HUES6 (cell line): ENCODE results near the gene SEC16A.

ENCODE experiments used
- H3K27ac ChIP-seq: 2 replicates; pipeline ENCODE4 v1.7.0; 2013; ENCODE audit warnings: low read depth, mild to moderate bottlenecking, low read length, inconsistent platforms
- H3K27me3 ChIP-seq: 2 replicates; pipeline ENCODE4 v1.6.1; 2013; ENCODE audit warnings: low read length; ENCODE audit not compliant: control insufficient read depth, insufficient read depth
- H3K36me3 ChIP-seq: 2 replicates; pipeline ENCODE4 v1.6.1; 2013; ENCODE audit warnings: low read length; ENCODE audit not compliant: control insufficient read depth, insufficient read depth
- H3K4me1 ChIP-seq: 2 replicates; pipeline ENCODE4 v1.6.1; 2013; ENCODE audit warnings: low read length; ENCODE audit not compliant: control insufficient read depth, insufficient read depth
- H3K4me3 ChIP-seq: 2 replicates; pipeline ENCODE4 v1.5.1; 2013; ENCODE audit warnings: low read depth, low read length
- H3K9ac ChIP-seq: one replicate; pipeline ENCODE4 v1.6.1; 2013; ENCODE audit warnings: mild to moderate bottlenecking, low read length
- H3K9me3 ChIP-seq: 2 replicates; pipeline ENCODE4 v1.6.1; 2013; ENCODE audit warnings: low read depth, low read length; ENCODE audit not compliant: control insufficient read depth, insufficient read depth

SEC16A gene

GRCh38 chr9:136439481-136440408 is 43.1 kb downstream of the SEC16A start, which contains the start of gene INPP5E:
Gene INPP5E (minus strand): TSS chr9:136439845. CDS start chr9:136439419, 426 bp downstream.
- peaks cover 7% of the 10 kb centered on the region; the same call in 1 of the 2 replicates for H3K4me1 ChIP-seq

GRCh38 chr9:136438548-136439480 is 44.0 kb downstream of the SEC16A start:
- H3K4me1 ChIP-seq = peaks cover 7% of the 10 kb centered on the region; the same call in 1 of the 2 replicates
- peak overlapping the region; percentile 83; the same call in 1 of the 2 replicates for H3K27ac ChIP-seq
- H3K4me3 ChIP-seq = peak overlapping the region; percentile 80
- H3K9me3 ChIP-seq = no peaks in the 10 kb centered on the region
- no peaks in the 10 kb centered on the region for H3K27me3 ChIP-seq
- peak overlapping the region; percentile 87 for H3K9ac ChIP-seq
- H3K36me3 ChIP-seq = peaks cover 56% of the 10 kb centered on the region

More at GRCh38 chr9:136439481-136440408, 43.1 kb downstream of the SEC16A start, which contains the start of gene INPP5E:
- Histone ChIP-seq H3K9ac (peak within 1 kb of the TSS; percentile 87), H3K9me3 (no peaks in the 10 kb centered on the region), H3K27ac (peak within 1 kb of the TSS; percentile 83; the same call in 1 of the 2 replicates), H3K27me3 (no peaks in the 10 kb centered on the region), H3K36me3 (peaks cover 64% of the 10 kb centered on the region), H3K4me3 (peak within 1 kb of the TSS; percentile 80)

GRCh38 chr9:136437839-136438547 is 44.8 kb downstream of the SEC16A start:
- peaks cover 7% of the 10 kb centered on the region; the same call in 1 of the 2 replicates for H3K4me1 ChIP-seq
- H3K9ac ChIP-seq = peak overlapping the region; percentile 87
- H3K36me3 ChIP-seq = peaks cover 48% of the 10 kb centered on the region
- peak overlapping the region; percentile 80 for H3K4me3 ChIP-seq
- no peaks in the 10 kb centered on the region for H3K9me3 ChIP-seq
- no peaks in the 10 kb centered on the region for H3K27me3 ChIP-seq
- no peak overlapping the region; the same call in 1 of the 2 replicates for H3K27ac ChIP-seq

- Histone ChIP-seq H3K9ac (peak overlapping the region; percentile 17), H3K27me3 (no peaks in the 10 kb centered on the region), H3K4me3 (peak overlapping the region; percentile 80)
Observed at GRCh38 chr9:136437430-136437829, 45.4 kb downstream of the SEC16A start.

GRCh38 chr9:136436055-136436634 is 46.7 kb downstream of the SEC16A start:
- Histone ChIP-seq H3K4me3 (no peak overlapping the region), H3K27ac (no peak overlapping the region), H3K27me3 (no peaks in the 10 kb centered on the region), H3K4me1 (peaks cover 7% of the 10 kb centered on the region; the same call in 1 of the 2 replicates), H3K36me3 (peaks cover 39% of the 10 kb centered on the region), H3K9me3 (no peaks in the 10 kb centered on the region), H3K9ac (no peak overlapping the region)

More at GRCh38 chr9:136437430-136437829, 45.4 kb downstream of the SEC16A start:
- no peak overlapping the region for H3K27ac ChIP-seq
- H3K9me3 ChIP-seq = no peaks in the 10 kb centered on the region
- H3K4me1 ChIP-seq = peaks cover 7% of the 10 kb centered on the region; the same call in 1 of the 2 replicates
- H3K36me3 ChIP-seq = peaks cover 46% of the 10 kb centered on the region

GRCh38 chr9:136434580-136435169 is 48.2 kb downstream of the SEC16A start:
- no peaks in the 10 kb centered on the region for H3K9me3 ChIP-seq
- peaks cover 7% of the 10 kb centered on the region; the same call in 1 of the 2 replicates for H3K4me1 ChIP-seq
- H3K9ac ChIP-seq = no peak overlapping the region
- no peaks in the 10 kb centered on the region for H3K27me3 ChIP-seq
- no peak overlapping the region for H3K27ac ChIP-seq
- H3K36me3 ChIP-seq = peaks cover 41% of the 10 kb centered on the region
- no peak overlapping the region for H3K4me3 ChIP-seq

- H3K36me3 ChIP-seq = peaks cover 46% of the 10 kb centered on the region
- no peak overlapping the region for H3K9ac ChIP-seq
- H3K9me3 ChIP-seq = no peaks in the 10 kb centered on the region
- H3K27me3 ChIP-seq = no peaks in the 10 kb centered on the region
- no peak overlapping the region for H3K4me3 ChIP-seq
- H3K27ac ChIP-seq = no peak overlapping the region
- H3K4me1 ChIP-seq = peaks cover 7% of the 10 kb centered on the region; the same call in 1 of the 2 replicates
Observed at GRCh38 chr9:136433849-136434579, 48.8 kb downstream of the SEC16A start.

GRCh38 chr9:136433043-136433715 is 49.7 kb downstream of the SEC16A start:
- Histone ChIP-seq H3K36me3 (peaks cover 51% of the 10 kb centered on the region), H3K27ac (no peak overlapping the region), H3K27me3 (no peaks in the 10 kb centered on the region), H3K9ac (no peak overlapping the region), H3K4me3 (no peak overlapping the region), H3K4me1 (peaks cover 7% of the 10 kb centered on the region; the same call in 1 of the 2 replicates), H3K9me3 (no peaks in the 10 kb centered on the region)

GRCh38 chr9:136432591-136432990 is 50.2 kb downstream of the SEC16A start:
- Histone ChIP-seq H3K36me3 (peaks cover 51% of the 10 kb centered on the region), H3K9ac (no peak overlapping the region), H3K4me1 (peaks cover 4% of the 10 kb centered on the region; the same call in 1 of the 2 replicates), H3K9me3 (no peaks in the 10 kb centered on the region), H3K27ac (no peak overlapping the region), H3K4me3 (no peak overlapping the region), H3K27me3 (no peaks in the 10 kb centered on the region)
